Measurements from ENCODE around the gene ZNF436.

ZNF436 gene

DNA sequence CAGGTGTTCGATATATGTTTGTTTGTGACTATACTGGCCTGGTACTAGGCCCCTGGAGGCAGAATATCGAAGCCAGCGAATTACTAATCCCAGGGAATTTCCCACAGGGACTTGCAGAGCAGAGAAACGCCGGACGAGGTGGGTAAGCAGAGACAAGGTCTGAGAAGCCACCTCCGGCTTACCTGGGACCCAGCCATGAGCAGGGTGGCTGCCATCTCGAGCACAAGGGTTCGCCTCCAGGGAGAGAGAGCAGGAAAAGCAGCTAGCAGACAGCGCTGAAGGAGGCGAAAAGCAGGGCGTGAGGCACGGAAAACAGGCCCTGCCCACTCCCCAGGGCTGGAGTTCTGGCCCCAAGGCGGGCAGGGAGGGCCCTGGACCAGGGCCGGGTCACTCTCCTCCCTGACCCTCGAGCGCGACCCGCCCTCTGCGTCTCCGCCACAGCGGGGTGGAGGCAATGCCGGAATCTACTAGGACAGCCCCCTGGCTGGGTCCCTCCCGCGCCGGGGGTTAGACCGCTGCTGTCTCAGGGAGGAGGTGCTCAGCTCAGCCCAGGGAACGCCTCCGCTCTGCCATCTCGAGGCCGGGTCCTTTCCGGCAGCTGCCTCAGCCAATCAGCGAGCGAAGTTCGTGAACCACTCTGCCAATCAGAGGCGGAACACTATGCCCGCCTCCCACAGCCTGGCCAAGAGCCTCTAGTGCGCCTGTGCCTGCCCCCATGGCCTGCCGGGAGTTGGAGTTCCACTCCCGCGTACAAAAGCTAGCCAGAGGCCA lies 1.7 kb downstream of the ZNF436 start:
- TF ChIP-seq POLR2AphosphoS5 (IDR thresholded peaks at IDR 0.05; ENCODE audit: low read depth, low read length) = no peak
- TF ChIP-seq FOXP2 (optimal IDR thresholded peaks at IDR 0.05; ENCODE audit: borderline replicate concordance, extremely low read depth, extremely low read length, insufficient read depth) = peak; percentile 54

DNA sequence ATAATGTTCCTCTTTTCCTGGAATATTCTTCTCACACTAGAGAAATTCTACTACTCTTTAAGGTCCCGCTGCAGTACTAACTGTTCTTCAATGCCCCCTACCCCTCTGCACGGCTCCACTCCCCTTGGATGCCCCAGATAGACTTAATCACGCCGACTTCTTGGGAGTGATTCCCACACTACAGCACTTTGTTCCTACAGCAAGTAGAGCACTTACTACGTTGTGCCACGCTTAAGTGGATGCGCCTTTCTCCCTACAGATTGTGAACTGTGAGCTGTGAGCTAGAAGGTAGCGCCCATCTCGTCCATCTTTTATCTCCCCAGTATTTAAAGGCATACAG lies 2.2 kb downstream of the ZNF436 start:
- no peak for TF ChIP-seq FOXP2 (optimal IDR thresholded peaks at IDR 0.05; ENCODE audit: borderline replicate concordance, extremely low read depth, extremely low read length, insufficient read depth)
- TF ChIP-seq, protein P1, sequence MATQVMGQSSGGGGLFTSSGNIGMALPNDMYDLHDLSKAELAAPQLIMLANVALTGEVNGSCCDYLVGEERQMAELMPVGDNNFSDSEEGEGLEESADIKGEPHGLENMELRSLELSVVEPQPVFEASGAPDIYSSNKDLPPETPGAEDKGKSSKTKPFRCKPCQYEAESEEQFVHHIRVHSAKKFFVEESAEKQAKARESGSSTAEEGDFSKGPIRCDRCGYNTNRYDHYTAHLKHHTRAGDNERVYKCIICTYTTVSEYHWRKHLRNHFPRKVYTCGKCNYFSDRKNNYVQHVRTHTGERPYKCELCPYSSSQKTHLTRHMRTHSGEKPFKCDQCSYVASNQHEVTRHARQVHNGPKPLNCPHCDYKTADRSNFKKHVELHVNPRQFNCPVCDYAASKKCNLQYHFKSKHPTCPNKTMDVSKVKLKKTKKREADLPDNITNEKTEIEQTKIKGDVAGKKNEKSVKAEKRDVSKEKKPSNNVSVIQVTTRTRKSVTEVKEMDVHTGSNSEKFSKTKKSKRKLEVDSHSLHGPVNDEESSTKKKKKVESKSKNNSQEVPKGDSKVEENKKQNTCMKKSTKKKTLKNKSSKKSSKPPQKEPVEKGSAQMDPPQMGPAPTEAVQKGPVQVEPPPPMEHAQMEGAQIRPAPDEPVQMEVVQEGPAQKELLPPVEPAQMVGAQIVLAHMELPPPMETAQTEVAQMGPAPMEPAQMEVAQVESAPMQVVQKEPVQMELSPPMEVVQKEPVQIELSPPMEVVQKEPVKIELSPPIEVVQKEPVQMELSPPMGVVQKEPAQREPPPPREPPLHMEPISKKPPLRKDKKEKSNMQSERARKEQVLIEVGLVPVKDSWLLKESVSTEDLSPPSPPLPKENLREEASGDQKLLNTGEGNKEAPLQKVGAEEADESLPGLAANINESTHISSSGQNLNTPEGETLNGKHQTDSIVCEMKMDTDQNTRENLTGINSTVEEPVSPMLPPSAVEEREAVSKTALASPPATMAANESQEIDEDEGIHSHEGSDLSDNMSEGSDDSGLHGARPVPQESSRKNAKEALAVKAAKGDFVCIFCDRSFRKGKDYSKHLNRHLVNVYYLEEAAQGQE (IDR thresholded peaks at IDR 0.05; ENCODE audit: insufficient read depth in 1 of 2, low read depth in 2 of 2, low read length in 2 of 2) = no peak
- no peak for TF ChIP-seq POLR2AphosphoS5 (IDR thresholded peaks at IDR 0.05; ENCODE audit: low read depth, low read length)
- no peak for TF ChIP-seq TAF1 (IDR thresholded peaks at IDR 0.05; ENCODE audit: borderline replicate concordance, insufficient read depth, low read length)
- no peak for TF ChIP-seq SIN3A (IDR thresholded peaks at IDR 0.05; ENCODE audit: borderline replicate concordance, insufficient read depth, low read length)

DNA sequence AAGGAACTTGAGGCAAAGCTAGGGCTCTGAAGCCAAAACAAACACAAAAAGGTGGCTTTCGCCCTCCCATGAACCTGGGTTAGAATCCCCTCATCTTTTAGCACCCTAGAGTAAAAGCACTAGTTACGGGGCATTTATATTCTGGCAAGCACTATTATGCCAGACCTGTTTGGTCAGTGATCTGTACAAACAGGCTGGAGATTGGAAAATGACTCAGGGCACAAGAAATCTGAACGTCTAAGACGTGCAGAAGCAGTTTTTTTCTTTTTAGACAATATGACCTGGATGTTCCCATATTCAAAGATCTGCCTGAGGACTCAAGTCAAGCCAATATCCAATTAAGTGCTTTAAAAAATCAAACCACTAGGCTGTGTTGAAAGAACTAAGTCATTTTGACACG lies 3.0 kb downstream of the ZNF436 start:
- TF ChIP-seq, protein P1 (IDR thresholded peaks at IDR 0.05; ENCODE audit: insufficient read depth in 1 of 2, low read depth in 2 of 2, low read length in 2 of 2) = no peak
- TF ChIP-seq POLR2AphosphoS5 (IDR thresholded peaks at IDR 0.05; ENCODE audit: low read depth, low read length) = no peak
- TF ChIP-seq FOXP2 (optimal IDR thresholded peaks at IDR 0.05; ENCODE audit: borderline replicate concordance, extremely low read depth, extremely low read length, insufficient read depth) = no peak

DNA sequence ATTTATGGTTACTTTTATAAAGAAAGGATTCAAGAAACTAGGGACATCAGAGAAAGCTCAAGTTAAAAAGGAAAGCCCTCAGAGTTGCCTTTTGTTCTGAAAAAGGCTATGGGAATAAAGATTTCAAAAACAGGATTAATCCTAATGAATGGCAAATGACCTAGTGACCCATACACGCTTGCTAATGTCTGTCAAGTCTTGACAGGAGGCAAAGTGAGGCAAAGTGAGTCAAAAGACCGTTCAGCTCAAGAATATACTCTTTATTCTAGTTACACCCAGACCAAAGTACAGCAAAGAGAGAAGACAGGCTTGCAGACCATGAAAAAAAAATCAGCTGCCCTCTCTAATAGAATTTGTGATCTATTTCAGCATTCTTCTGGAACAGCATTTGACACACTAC lies 3.5 kb downstream of the ZNF436 start:
- no peak for TF ChIP-seq FOXP2 (optimal IDR thresholded peaks at IDR 0.05; ENCODE audit: borderline replicate concordance, extremely low read depth, extremely low read length, insufficient read depth)
- TF ChIP-seq TAF1 (IDR thresholded peaks at IDR 0.05; ENCODE audit: borderline replicate concordance, insufficient read depth, low read length) = no peak
- TF ChIP-seq, protein P1 (IDR thresholded peaks at IDR 0.05; ENCODE audit: insufficient read depth in 1 of 2, low read depth in 2 of 2, low read length in 2 of 2) = no peak
- TF ChIP-seq POLR2AphosphoS5 (IDR thresholded peaks at IDR 0.05; ENCODE audit: low read depth, low read length) = no peak
- no peak for TF ChIP-seq SIN3A (IDR thresholded peaks at IDR 0.05; ENCODE audit: borderline replicate concordance, insufficient read depth, low read length)

DNA sequence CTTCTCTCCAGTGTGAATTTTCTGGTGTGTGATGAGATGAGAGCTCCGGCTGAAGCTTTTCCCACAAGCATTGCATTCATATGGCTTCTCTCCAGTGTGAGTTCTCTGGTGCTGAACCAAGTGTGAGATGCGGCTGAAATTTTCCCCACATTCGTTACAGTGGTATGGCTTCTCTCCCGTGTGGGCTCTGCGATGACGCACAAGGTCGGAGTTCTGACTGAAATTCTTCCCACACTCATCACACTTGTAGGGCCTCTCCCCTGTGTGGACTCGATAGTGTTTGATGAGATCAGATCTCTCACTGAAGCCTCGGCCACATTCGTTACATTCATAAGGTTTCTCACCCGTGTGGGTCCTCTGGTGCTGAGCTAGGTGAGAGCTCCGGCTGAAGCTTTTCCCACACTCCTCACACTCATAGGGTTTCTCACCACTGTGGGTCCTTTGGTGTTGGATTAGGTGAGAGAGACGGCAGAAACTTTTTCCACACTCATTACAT lies 7.4 kb downstream of the ZNF436 start:
- no peak for TF ChIP-seq TAF1 (IDR thresholded peaks at IDR 0.05; ENCODE audit: borderline replicate concordance, insufficient read depth, low read length)
- TF ChIP-seq SIN3A (IDR thresholded peaks at IDR 0.05; ENCODE audit: borderline replicate concordance, insufficient read depth, low read length) = no peak
- TF ChIP-seq, protein P1 (IDR thresholded peaks at IDR 0.05; ENCODE audit: insufficient read depth in 1 of 2, low read depth in 2 of 2, low read length in 2 of 2) = no peak
- TF ChIP-seq FOXP2 (optimal IDR thresholded peaks at IDR 0.05; ENCODE audit: borderline replicate concordance, extremely low read depth, extremely low read length, insufficient read depth) = no peak
- no peak for TF ChIP-seq POLR2AphosphoS5 (IDR thresholded peaks at IDR 0.05; ENCODE audit: low read depth, low read length)
